Measurements from ENCODE around the gene CDH4. TPM values are rescaled to one million over a fixed set of nuclear protein-coding genes. Genes with fewer than 3 reads are reported as not detected.

The CDH4 gene
- total and polyA plus RNA-seq, 2 of the 8 experiments (the other 6 are each of a cell fraction or from before 2014, with no cell fraction given) = 4.3 to 7.9 TPM

DNA sequence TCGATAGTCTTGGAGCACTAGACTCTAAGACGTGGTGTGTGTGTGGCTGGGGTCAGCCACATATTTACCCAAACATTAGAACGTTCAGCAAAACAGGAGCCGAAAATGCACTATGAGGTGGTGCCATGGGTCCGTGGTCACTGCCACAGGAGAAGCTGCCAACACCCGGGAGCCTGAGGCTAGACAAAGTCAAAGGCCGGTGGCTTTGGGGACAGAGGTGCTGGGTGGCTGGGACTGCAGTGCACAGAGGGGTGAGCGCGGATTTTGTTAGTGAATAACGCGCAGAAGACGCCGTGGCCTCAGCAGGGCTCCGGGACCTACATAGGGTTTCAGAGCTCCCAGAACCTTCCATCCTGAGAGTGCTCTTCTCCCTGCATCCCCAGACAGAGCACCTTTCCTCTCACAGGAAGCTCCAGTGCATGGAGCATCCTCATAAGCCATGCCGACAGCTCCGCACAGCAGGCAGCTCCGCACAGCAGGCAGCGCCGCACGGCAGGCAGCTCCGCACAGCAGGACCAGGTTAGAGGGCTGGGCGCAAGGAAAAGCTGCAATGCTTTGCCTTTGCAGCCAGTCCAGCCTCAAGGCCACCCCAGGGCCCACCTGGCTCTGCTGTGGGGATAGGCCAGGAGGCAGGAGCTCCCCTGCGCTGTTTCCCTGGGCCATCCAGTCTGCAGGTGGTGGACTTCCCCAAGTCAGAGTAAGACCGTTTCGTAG, 509.5 kb downstream of the CDH4 start:
- H3K9me3 ChIP-seq (ENCODE audit: insufficient read depth in 2 of 2, low read depth in 1 of 2, low read length in 1 of 2) = no peaks in the 10 kb centered on the region
- CTCF ChIA-PET (ENCODE audit: partially characterized antibody) = interaction anchor here (1.0 to 1.1 kb wide), 2 partner anchors 53 to 125 kb away, joined by 3 read pairs; no protein-coding TSS in a partner anchor
- H2BK5ac ChIP-seq (ENCODE audit: low read depth, low read length) = no peak overlapping the region
- H2BK15ac ChIP-seq (ENCODE audit: low read length) = no peak overlapping the region
- H2AFZ ChIP-seq (ENCODE audit: low read length) = no peak overlapping the region
- no peaks in the 10 kb centered on the region; a peak in 2 of 7 replicates for H3K27me3 ChIP-seq (replicated peaks in 1 of 4; ENCODE audit: control insufficient read depth in 3 of 4, extremely low read depth in 1 of 4, insufficient read depth in 3 of 4, low read length in 3 of 4)
- H3K4me2 ChIP-seq (ENCODE audit: insufficient read depth in 1 of 2, low read depth in 2 of 2, low read length in 2 of 2) = no peak overlapping the region
- H2BK20ac ChIP-seq (ENCODE audit: low read length) = 0 out of 2 replicates have a peak overlapping the region, but pooled peaks have one; percentile 37
- no peak overlapping the region for H2BK120ac ChIP-seq (replicated peaks; ENCODE audit: low read depth, low read length)
- H3K79me2 ChIP-seq (ENCODE audit: control insufficient read depth in 1 of 2, insufficient read depth in 2 of 2, low read length in 2 of 2) = no peaks in the 10 kb centered on the region
- H3K27ac ChIP-seq (ENCODE audit: low read depth, low read length) = no peak overlapping the region
- no peak overlapping the region for H3K4ac ChIP-seq (replicated peaks; ENCODE audit: insufficient read length, low read depth, low read length)
- H3K4me1 ChIP-seq (replicated peaks in 1 of 4; ENCODE audit: control insufficient read depth in 3 of 4, insufficient read depth in 4 of 4, low read length in 3 of 4) = peaks cover 0 to 3% (median 0%) of the 10 kb centered on the region in 4 experiments; a peak in 1 of 7 replicates
- DNase-seq (ENCODE audit: low read depth in 1 of 2, low spot score in 2 of 2) (no peak), FAIRE-seq (no peak)
- H3K23me2 ChIP-seq (ENCODE audit: low read depth, low read length) = no peaks in the 10 kb centered on the region
- no peak overlapping the region for H4K91ac ChIP-seq (replicated peaks; ENCODE audit: insufficient read length, low read length)
- no peaks in the 10 kb centered on the region for H3K79me1 ChIP-seq (ENCODE audit: low read depth, low read length)
- no peak overlapping the region for H2AK5ac ChIP-seq (ENCODE audit: low read depth, low read length)
- H3K36me3 ChIP-seq (ENCODE audit: control insufficient read depth in 2 of 4, insufficient read depth in 4 of 4, low read length in 3 of 4) = no peaks in the 10 kb centered on the region
- TF ChIP-seq BACH1 (IDR thresholded peaks at IDR 0.05; ENCODE audit: low read length) (no peak), EP300 (IDR thresholded peaks at IDR 0.05; ENCODE audit: borderline replicate concordance in 1 of 2, low read depth in 2 of 2, low read length in 2 of 2) (no peak), TAF7 (optimal IDR thresholded peaks at IDR 0.05; ENCODE audit: borderline replicate concordance, low read depth, low read length) (no peak), SP1 (IDR thresholded peaks at IDR 0.05; ENCODE audit: low read depth, low read length) (no peak)
- TF ChIP-seq, protein P1, sequence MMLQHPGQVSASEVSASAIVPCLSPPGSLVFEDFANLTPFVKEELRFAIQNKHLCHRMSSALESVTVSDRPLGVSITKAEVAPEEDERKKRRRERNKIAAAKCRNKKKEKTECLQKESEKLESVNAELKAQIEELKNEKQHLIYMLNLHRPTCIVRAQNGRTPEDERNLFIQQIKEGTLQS (IDR thresholded peaks at IDR 0.05; ENCODE audit: insufficient read depth, low read depth, low read length) = no peak
- 87% methylated on average over 25 of the region's 25 CpGs; no CpG with 5 or more reads in 1 of the 2 experiments for WGBS, 2 experiments (ENCODE audit: extremely low coverage in 1 of 2, insufficient coverage in 1 of 2, insufficient read length in 1 of 2, insufficient replicate concordance in 2 of 2, low coverage in 1 of 2, low lambda C conversion rate in 2 of 2, missing lambda C conversion rate in 1 of 2)
- H3K9ac ChIP-seq (replicated peaks in 1 of 4; ENCODE audit: extremely low read depth in 1 of 4, low read depth in 3 of 4, low read length in 3 of 4) = no peak overlapping the region
- H3K23ac ChIP-seq (ENCODE audit: insufficient read length) = no peak overlapping the region
- H2BK12ac ChIP-seq (ENCODE audit: low read depth, low read length) = no peak overlapping the region
- H4K5ac ChIP-seq (ENCODE audit: insufficient read length, low read depth, low read length) = no peak overlapping the region
- H3K18ac ChIP-seq (ENCODE audit: extremely low read depth, low read length) = no peak overlapping the region
- no peak overlapping the region for H3K56ac ChIP-seq (replicated peaks; ENCODE audit: insufficient read length, low read depth, low read length)
- no peak overlapping the region for H3K14ac ChIP-seq (ENCODE audit: insufficient read length)
- POLR2A ChIA-PET (ENCODE audit: partially characterized antibody) = no interaction called here
- H3K4me3 ChIP-seq (ENCODE audit: extremely low read depth in 1 of 4, insufficient read depth in 2 of 4, low read depth in 3 of 4, low read length in 4 of 4) = no peak overlapping the region
- peaks cover 0 to 3% of the 10 kb centered on the region in 2 experiments for H4K20me1 ChIP-seq (replicated peaks in 1 of 2; ENCODE audit: control insufficient read depth in 1 of 2, insufficient read depth in 2 of 2, low read length in 2 of 2)
- H4K8ac ChIP-seq (ENCODE audit: extremely low read depth, insufficient read depth, low read length) = no peak overlapping the region

All from H1 (cell line).